Measurements from ENCODE around the gene SOCS3. TPM values are rescaled to one million over a fixed set of nuclear protein-coding genes. Genes with fewer than 3 reads are reported as not detected.

SOCS3 gene
- total RNA-seq, 1 experiment from 2014 or later = 53.1 TPM

GRCh38 chr17:78355701-78356100 lies 4.2 kb downstream of the SOCS3 start:
- no peaks in the 10 kb centered on the region for H3K27me3 ChIP-seq (ENCODE audit: control insufficient read depth, insufficient read depth, low read length)
- ChIA-PET CTCF (no interaction called here), POLR2A (interaction anchor here (0.6 kb wide), 1 partner anchor 87 kb away, joined by 3 read pairs; no protein-coding TSS in a partner anchor)
- peak overlapping the region in 1 of 2 experiments; percentile 98; a peak in 2 of 4 replicates for H3K4me3 ChIP-seq (ENCODE audit: low read depth in 2 of 2, low read length in 2 of 2)
- intact Hi-C loops (cut with micrococcal nuclease; ENCODE audit: unreplicated experiment) = no loop called here
- no peaks in the 10 kb centered on the region for H3K9me3 ChIP-seq (ENCODE audit: control insufficient read depth, insufficient read depth, low read depth, low read length)
- H3K36me3 ChIP-seq (ENCODE audit: control insufficient read depth, insufficient read depth, low read length) = peaks cover 10% of the 10 kb centered on the region; the same call in 1 of the 2 replicates
- peak overlapping the region; percentile 98 for H3K27ac ChIP-seq (ENCODE audit: low read length)
- DNase-seq (ENCODE audit: low read depth, low spot score) (no peak), ATAC-seq (no peak)
- peaks cover 61% of the 10 kb centered on the region for H3K4me1 ChIP-seq (ENCODE audit: control insufficient read depth, insufficient read depth, low read length)
- TF ChIP-seq SIN3A (IDR thresholded peaks at IDR 0.05; ENCODE audit: borderline replicate concordance, insufficient read depth, low read depth, low read length) (0 out of 2 replicates have a peak, but pooled peaks have one; percentile 33), TCF7L2 (IDR thresholded peaks at IDR 0.05; ENCODE audit: low read depth, low read length) (no peak)
- no TSS peak for BruUV-seq (replicated peaks)
- in situ Hi-C loops (cut with HindIII; ENCODE audit: low pct_unique_long_range_greater_than_20kb, low sequenced_read_pairs) = no loop called here

- POLR2A ChIA-PET = interaction anchor here (0.6 kb wide), 2 partner anchors 86 to 106 kb away, joined by 3 to 4 read pairs; no protein-coding TSS in a partner anchor
- no peak for DNase-seq (ENCODE audit: low read depth, low spot score)
- H3K36me3 ChIP-seq (ENCODE audit: control insufficient read depth, insufficient read depth, low read length) = peaks cover 10% of the 10 kb centered on the region; the same call in 1 of the 2 replicates
- ATAC-seq = no peak
- CTCF ChIA-PET = no interaction called here
- H3K4me1 ChIP-seq (ENCODE audit: control insufficient read depth, insufficient read depth, low read length) = peaks cover 63% of the 10 kb centered on the region
- intact Hi-C loops (cut with micrococcal nuclease; ENCODE audit: unreplicated experiment) (no loop called here), in situ Hi-C loops (cut with HindIII; ENCODE audit: low pct_unique_long_range_greater_than_20kb, low sequenced_read_pairs) (no loop called here)
- H3K27ac ChIP-seq (ENCODE audit: low read length) = peak overlapping the region; percentile 98
- H3K27me3 ChIP-seq (ENCODE audit: control insufficient read depth, insufficient read depth, low read length) = no peaks in the 10 kb centered on the region
- H3K9me3 ChIP-seq (ENCODE audit: control insufficient read depth, insufficient read depth, low read depth, low read length) = no peaks in the 10 kb centered on the region
- no TSS peak for BruUV-seq (replicated peaks)
- no peak for TF ChIP-seq SIN3A (IDR thresholded peaks at IDR 0.05; ENCODE audit: borderline replicate concordance, insufficient read depth, low read depth, low read length)
- TF ChIP-seq TCF7L2 (IDR thresholded peaks at IDR 0.05; ENCODE audit: low read depth, low read length) = no peak
- TF ChIP-seq POLR2AphosphoS5 (IDR thresholded peaks at IDR 0.05; ENCODE audit: low read depth, low read length) = no peak
- TF ChIP-seq REST (IDR thresholded peaks at IDR 0.05; ENCODE audit: insufficient read depth in 1 of 2, low read depth in 2 of 2, low read length in 1 of 2) = no peak
- TF ChIP-seq, protein P1, sequence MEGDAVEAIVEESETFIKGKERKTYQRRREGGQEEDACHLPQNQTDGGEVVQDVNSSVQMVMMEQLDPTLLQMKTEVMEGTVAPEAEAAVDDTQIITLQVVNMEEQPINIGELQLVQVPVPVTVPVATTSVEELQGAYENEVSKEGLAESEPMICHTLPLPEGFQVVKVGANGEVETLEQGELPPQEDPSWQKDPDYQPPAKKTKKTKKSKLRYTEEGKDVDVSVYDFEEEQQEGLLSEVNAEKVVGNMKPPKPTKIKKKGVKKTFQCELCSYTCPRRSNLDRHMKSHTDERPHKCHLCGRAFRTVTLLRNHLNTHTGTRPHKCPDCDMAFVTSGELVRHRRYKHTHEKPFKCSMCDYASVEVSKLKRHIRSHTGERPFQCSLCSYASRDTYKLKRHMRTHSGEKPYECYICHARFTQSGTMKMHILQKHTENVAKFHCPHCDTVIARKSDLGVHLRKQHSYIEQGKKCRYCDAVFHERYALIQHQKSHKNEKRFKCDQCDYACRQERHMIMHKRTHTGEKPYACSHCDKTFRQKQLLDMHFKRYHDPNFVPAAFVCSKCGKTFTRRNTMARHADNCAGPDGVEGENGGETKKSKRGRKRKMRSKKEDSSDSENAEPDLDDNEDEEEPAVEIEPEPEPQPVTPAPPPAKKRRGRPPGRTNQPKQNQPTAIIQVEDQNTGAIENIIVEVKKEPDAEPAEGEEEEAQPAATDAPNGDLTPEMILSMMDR (IDR thresholded peaks at IDR 0.05) = no peak
- H3K4me3 ChIP-seq (ENCODE audit: low read depth in 2 of 2, low read length in 2 of 2) = 0 out of 4 replicates have a peak overlapping the region, but pooled peaks of 1 of the 2 experiments have one; percentile 98
These were observed 4.7 kb downstream of the SOCS3 start for GRCh38 chr17:78355045-78355641.

DNA sequence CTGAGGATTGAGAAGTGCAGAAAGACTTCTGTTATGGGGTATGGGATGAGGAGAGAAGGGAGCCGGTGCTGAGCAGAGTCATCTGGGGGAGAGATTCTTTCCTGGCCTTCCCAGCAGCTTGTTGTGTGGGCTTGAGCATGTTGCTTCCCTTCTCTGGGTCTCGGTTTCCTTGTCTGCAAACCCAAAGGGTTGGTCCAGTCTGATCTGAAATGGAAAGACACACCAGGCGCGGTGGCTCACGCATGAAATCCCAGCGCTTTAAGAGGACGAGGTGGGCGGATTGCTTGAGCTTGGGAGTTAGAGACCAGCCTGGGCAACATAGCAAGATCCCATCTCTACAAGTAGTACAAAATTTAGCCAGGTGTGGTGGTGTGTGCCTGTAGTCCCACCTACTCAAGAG lies 6.0 kb downstream of the SOCS3 start:
- no TSS peak for BruUV-seq (replicated peaks)
- H3K9me3 ChIP-seq (ENCODE audit: control insufficient read depth, insufficient read depth, low read depth, low read length) = no peaks in the 10 kb centered on the region
- peak overlapping the region; percentile 98 for H3K27ac ChIP-seq (ENCODE audit: low read length)
- no peak for ATAC-seq
- intact Hi-C loops (cut with micrococcal nuclease; ENCODE audit: unreplicated experiment) (no loop called here), in situ Hi-C loops (cut with HindIII; ENCODE audit: low pct_unique_long_range_greater_than_20kb, low sequenced_read_pairs) (no loop called here)
- peaks cover 10% of the 10 kb centered on the region; the same call in 1 of the 2 replicates for H3K36me3 ChIP-seq (ENCODE audit: control insufficient read depth, insufficient read depth, low read length)
- TF ChIP-seq SIN3A (IDR thresholded peaks at IDR 0.05; ENCODE audit: borderline replicate concordance, insufficient read depth, low read depth, low read length) (no peak), POLR2AphosphoS5 (IDR thresholded peaks at IDR 0.05; ENCODE audit: low read depth, low read length) (no peak), REST (IDR thresholded peaks at IDR 0.05; ENCODE audit: insufficient read depth in 1 of 2, low read depth in 2 of 2, low read length in 1 of 2) (no peak), TCF7L2 (IDR thresholded peaks at IDR 0.05; ENCODE audit: low read depth, low read length) (no peak)
- TF ChIP-seq, protein P1 (IDR thresholded peaks at IDR 0.05) = no peak
- ChIA-PET POLR2A (interaction anchor here (0.6 to 1.5 kb wide), 3 partner anchors 37 to 1487 kb away, joined by 5 to 8 read pairs (median 6); no protein-coding TSS in a partner anchor), CTCF (interaction anchor here (0.6 kb wide), 1 partner anchor 22 kb away, joined by 6 read pairs; no protein-coding TSS in a partner anchor)
- no peak for DNase-seq (ENCODE audit: low read depth, low spot score)
- H3K27me3 ChIP-seq (ENCODE audit: control insufficient read depth, insufficient read depth, low read length) = no peaks in the 10 kb centered on the region
- peaks cover 72% of the 10 kb centered on the region for H3K4me1 ChIP-seq (ENCODE audit: control insufficient read depth, insufficient read depth, low read length)
- H3K4me3 ChIP-seq (ENCODE audit: low read depth in 2 of 2, low read length in 2 of 2) = peak overlapping the region; percentile 32 to 35
